ENCODE data around the gene LPIN1.

DNA sequence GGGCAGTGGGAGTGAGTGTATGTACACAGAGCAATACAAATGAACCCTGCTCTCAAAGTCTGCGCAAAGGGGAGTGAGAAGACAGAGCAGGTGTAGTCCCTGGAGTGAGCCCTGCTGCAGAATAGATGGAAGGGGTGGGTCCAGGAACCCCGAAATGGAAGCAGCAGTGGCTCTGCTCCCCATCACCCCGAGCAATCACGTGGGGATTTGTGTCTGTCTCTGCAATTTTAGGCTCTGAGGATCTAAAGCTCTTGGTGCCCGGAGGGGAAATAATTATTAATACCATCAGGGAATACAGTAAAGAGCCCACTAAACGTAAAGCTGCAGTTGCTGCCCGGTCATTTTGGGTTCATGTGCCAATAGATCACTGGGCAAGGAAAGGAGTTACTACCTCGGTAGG, 118.3 kb downstream of the LPIN1 start:
- TF ChIP-seq POLR2A (IDR thresholded peaks at IDR 0.05; ENCODE audit: low read length), result no peak
- no peak for TF ChIP-seq GATA1 (IDR thresholded peaks at IDR 0.05; ENCODE audit: low read depth, low read length)
